ENCODE measurements around the gene PTPRN.

GRCh38 chr2:219286436-219287115, 22.6 kb downstream of the PTPRN start:
- no peak for TF ChIP-seq POLR2A (IDR thresholded peaks at IDR 0.05; ENCODE audit: low read depth, low read length)
- TF ChIP-seq CTCF (IDR thresholded peaks at IDR 0.05; ENCODE audit: extremely low read depth in 1 of 2, insufficient read depth in 1 of 2, low read depth in 1 of 2, low read length in 2 of 2), result no peak
- TF ChIP-seq POLR2AphosphoS5 (IDR thresholded peaks at IDR 0.05; ENCODE audit: insufficient read depth, low read depth, low read length), result no peak
- TF ChIP-seq EZH2 (IDR thresholded peaks at IDR 0.05; ENCODE audit: borderline replicate concordance, low read depth, low read length, severe bottlenecking), result no peak
- TF ChIP-seq MYC (IDR thresholded peaks at IDR 0.05; ENCODE audit: low read depth, low read length), result no peak
- no peak for TF ChIP-seq JUN (IDR thresholded peaks at IDR 0.05; ENCODE audit: borderline replicate concordance, insufficient read depth, insufficient read length, low read depth)
- no peak for TF ChIP-seq FOS (IDR thresholded peaks at IDR 0.05; ENCODE audit: borderline replicate concordance, insufficient read depth, low read length)
- no peak for TF ChIP-seq MAX (IDR thresholded peaks at IDR 0.05; ENCODE audit: insufficient read depth, insufficient read length)

Data from endothelial cell of umbilical vein (primary cell).